Stimulated activated CD8-positive, alpha-beta memory T cell treated with anti-CD3 and anti-CD28 coated beads, Interleukin-15, amount 100 ng/mL, for 48 hours (primary cell): ENCODE measurements around the gene GOLIM4.
"Not testable (repeated sequence)": the region's sequence is repeated elsewhere in the genome, so short reads cannot be mapped to it uniquely, and the experiment has no call there.

Experiments used
- DNase-seq, 2 donors: peaks; one replicate each; pipeline ENCODE4 v3.0.0-alpha.2; 2020; ENCODE audit warnings: low read depth in 2 of 2

GOLIM4 gene, protein sequence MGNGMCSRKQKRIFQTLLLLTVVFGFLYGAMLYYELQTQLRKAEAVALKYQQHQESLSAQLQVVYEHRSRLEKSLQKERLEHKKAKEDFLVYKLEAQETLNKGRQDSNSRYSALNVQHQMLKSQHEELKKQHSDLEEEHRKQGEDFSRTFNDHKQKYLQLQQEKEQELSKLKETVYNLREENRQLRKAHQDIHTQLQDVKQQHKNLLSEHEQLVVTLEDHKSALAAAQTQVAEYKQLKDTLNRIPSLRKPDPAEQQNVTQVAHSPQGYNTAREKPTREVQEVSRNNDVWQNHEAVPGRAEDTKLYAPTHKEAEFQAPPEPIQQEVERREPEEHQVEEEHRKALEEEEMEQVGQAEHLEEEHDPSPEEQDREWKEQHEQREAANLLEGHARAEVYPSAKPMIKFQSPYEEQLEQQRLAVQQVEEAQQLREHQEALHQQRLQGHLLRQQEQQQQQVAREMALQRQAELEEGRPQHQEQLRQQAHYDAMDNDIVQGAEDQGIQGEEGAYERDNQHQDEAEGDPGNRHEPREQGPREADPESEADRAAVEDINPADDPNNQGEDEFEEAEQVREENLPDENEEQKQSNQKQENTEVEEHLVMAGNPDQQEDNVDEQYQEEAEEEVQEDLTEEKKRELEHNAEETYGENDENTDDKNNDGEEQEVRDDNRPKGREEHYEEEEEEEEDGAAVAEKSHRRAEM

DNA sequence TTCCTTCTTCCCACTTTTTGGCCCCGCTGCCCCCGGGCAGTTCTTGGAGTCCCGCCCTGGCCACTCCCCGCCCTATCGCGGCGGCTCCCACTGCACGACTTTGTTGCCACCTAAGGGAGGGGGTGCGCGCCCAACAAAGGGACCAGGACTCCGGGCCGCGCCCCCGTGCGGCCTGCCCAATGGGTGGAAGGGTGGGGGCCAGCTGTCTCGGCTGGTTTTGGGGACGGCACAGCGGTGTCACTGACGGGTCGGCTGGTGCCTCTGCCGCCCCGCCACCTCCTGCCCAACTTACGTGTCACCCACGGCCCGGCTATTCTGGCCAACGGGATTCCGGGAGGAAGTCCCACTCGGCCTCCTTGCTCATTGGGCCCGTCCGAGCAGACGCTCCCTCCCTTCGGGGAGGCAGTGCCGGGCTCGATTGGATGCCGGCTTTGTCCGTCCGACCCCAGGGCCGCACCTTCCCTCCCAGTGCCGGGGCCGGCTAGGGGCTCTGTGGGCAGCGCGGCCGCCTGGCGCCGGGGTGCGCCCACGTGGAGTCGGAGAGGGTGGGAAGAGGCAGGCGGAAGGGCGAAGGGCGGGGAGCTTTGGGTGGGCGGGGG lies at the start of gene GOLIM4:
TSS of gene GOLIM4 (minus strand) at position 314 of the 599 bp plus-strand sequence. CDS start 639 bp downstream, outside the sequence.
- DNase-seq = peak; percentile 65 to 74

DNA sequence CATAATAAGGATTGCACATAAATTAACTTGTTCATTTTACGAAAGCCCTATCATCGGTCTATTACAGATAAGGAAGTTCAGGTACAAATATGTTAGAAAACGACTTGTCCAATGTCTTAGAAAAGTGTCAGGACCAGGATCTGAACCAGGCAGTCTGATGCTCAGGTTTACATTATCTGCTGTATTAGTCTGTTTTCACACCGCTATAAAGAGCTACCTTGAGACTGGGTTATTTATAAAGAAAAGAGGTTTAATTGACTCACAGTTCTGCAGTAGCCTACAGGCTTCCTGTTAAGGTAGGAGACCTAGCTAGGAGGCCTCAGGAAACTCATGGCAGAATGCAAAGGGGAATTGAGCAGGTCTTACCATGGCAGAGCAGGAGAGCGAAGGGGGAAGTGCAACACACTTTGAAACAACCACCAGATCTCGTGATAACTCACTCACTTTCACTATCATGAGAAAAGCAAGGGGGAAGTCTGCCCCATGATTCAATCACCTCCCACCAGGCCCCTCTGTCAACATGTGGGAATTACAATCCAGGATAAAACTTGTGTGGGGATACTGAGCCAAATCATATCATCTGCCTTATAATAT lies 45.8 kb upstream of the GOLIM4 start:
- no peak for DNase-seq

DNA sequence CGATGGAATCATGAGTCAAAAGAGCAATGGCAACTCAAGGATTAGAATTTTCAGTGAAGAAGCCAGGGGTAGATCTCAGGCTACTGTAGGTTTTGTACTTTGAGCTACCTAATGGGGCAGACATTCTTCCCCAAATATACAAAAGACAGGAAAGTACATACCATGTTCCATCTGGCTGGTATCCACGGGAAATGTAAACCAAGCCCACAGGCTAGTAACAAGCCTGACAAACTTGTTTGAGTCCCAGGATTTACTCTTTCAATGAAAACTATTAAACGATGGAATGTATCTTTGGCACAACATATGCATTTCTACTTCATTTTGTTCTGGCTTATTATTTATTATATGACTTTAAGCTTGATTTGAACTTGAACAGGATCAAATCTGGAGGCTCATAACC lies 44.2 kb upstream of the GOLIM4 start:
- DNase-seq = no peak

DNA sequence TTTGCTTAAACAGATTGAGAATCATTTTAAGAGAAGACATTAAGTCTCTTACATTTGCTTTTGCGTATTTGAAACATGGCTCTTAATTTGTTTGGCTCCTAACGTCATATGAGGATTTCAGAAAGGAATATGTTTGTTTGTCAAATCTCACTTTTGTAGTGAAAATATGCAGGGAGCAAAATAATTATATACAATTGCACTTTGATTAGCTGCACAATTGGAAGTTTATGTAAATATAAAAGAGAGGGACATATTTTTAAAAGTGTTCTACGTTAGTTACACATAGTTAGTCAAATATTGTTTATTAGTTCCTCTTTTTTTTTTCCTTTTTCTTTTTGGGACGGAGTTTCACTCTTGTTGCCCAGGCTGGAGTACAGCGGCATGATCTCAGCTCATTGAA lies 42.7 kb upstream of the GOLIM4 start:
- no peak for DNase-seq

DNA sequence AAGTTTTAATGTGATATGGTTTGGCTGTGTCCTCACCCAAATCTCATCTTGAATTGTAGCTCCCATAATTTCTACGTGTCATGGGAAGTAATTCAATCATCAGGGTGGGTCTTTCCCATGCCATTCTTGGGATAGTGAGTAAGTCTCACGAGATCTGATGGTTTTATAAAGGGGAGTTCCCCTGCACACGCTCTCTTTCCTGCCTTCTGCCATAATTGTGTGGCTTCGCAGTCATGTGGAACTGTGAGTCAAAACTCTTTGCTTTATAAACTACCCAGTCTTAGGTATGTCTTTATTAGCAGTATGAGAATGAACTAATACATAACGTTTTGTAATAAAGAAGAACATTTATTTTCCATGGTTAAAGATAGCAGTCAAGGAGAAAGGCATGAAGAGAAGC lies 39.2 kb upstream of the GOLIM4 start:
- no peak for DNase-seq

DNA sequence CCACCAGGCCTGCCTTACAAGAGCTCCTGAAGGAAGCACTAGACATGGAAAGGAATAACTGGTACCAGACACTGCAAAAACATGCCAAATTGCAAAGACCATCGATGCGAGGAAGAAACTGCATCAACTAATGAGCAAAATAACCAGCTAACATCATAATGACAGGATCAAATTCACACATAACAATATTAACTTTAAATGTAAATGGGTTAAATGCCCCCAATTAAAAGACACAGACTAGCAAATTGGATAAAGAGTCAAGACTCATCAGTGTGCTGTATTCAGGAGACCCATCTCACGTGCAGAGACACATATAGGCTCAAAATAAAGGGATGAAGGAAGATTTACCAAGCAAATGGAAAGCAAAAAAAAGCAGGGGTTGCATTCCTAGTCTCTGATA lies 34.5 kb upstream of the GOLIM4 start:
- not testable (repeated sequence) for DNase-seq

DNA sequence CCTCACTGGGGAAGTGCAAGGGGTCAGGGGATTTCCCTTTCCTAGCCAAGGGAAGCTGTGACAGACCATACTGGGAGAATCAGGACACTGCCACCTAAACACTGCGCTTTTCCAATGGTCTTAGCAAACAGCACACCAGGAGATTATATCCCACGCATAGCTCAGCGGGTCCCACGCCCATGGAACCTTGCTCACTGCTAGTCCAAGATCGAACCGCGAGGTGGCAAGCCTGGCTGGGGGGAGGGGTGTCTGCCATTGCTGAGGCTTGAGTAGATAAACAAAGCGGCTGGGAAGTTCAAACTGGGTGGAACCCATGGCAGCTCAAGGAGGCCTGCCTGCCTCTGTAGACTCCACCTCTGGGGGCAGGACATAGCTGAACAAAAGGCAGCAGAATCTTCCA lies 32.7 kb upstream of the GOLIM4 start:
- DNase-seq = not testable (repeated sequence)

DNA sequence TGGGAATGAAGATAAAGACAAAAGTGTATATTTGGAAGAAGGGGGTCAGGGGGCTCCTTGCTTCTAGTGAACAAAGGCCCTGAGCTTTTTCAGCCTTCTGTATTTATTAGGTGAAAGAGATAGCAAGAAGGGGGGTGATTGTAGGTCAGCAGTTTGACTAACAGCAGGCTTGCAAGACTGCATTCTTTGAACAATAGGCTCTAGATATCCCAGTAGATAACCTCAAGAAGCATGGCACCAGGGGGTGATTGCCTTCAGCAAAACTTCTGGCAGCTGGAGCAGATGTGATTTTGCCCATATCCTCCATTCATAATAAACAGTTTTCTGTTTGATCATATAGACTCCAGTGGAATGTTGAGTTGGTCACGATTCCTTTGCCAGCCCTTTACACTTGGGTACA lies 31.7 kb upstream of the GOLIM4 start:
- no peak for DNase-seq

DNA sequence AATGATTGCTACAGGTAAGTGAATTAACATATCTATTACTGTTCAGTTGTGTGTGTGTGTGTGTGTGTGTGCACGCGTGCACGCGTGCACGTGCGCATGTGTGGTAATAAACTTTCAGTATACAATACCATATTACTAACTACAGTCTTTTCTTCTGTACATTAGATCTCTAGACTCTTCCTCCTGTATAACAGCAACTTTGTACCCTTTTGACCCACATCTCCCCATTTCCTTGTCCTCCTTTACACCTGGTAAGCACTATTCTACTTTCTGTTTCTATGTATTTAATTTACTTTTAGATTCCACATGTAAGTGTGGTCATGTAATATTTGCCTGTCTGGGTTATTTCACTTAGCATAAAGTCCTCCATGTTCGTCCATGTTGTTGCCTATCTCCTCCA lies 29.1 kb upstream of the GOLIM4 start:
- no peak for DNase-seq

DNA sequence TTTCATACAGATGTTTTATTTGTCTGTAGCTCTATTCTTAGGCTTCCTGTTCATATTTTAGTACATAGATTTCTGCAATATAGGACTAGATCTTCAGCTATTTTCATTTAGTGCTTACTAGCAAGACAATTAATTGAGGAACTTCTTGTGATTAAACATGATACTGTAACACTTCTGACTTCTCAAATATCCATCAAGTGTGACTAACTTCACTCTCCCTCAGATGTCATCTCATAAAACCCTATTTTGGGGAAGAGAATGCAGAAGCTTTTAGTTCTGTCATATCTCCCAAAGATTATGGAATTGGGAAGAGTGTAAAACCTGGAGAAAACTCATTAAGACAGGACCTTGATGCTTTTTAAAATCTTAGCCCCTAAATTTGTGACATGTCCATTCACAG lies 28.6 kb upstream of the GOLIM4 start:
- DNase-seq = no peak

DNA sequence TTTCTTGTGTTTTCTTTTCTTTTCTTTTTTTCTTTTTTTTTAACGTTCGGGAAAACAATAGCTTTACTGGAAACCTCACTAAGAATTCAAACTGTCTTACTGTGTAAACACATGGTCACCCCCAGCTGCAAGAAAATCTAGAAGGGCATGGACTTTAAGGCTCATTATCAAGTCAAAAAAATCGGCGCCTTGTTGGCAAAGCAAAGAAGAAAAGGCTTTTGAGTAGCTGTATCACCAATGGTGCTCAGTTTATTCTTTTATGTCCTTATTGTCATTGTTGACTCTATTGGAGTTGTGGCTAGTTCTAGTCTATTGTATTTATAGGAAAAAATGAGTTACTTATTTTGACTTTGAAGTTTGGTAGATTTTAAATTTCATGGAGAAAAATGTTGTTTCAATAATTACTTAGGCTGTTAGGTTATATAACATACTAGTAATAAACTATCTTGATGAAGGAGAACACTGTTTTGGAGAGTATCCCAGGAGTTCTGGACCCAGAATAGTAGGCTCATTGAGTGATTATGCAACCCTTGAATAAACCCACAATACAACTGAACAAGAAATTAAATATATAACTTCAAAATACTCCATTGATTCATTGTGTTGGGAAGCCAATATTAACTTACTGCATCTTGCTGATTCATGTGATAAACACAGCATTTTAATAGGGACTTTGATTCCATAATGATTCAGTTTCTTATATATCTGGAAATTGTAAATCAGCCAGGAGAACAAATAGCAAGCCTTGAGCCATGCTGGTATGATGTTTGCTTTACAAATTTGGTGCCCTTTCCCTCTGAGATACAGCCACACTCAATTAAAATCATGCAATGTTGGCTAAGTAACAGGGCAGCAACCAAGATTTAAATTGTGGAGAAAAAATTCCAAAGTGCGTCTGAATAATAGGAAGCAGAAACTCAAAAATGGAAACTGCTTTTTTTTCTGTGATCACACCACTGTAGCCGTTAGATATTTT lies 27.8 kb upstream of the GOLIM4 start:
- no peak for DNase-seq

DNA sequence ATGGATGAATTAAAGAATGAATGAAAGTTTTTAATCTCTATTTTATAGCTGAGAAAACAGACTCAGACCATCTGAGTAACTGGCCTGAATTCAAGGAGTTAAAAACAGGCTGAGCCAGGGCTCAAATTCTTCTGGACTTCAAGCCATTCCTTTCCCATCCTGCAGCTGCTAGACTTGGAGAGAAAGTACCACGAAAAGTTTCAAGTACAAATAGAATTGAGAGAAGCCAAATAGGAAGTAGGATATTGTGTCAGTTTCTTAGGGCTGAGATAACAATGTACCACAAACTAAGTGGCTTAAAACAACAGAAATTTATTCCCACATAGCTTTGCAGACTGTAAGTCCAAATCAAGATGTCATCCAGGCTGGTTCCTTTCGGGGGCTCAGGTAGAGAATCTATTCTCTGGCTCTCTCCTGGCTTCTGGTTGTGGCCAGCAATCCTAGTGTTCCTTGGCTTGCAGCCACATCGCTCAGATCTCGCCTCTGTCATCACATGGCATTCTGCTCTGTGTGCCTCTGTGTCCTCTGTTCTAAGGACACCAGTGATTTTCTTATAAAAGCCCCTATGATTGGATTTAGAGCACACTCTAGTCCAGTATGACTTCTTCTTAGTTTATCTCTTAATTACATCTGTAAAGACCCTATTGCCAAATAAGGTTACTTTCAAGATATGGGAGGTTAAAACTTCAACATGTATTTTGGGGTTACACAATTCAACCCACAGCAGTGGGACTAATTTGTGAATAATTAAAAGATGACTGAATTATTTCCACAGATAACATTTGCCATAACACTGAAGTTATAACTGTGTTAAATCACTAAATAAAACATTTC lies 25.7 kb upstream of the GOLIM4 start:
- no peak for DNase-seq

DNA sequence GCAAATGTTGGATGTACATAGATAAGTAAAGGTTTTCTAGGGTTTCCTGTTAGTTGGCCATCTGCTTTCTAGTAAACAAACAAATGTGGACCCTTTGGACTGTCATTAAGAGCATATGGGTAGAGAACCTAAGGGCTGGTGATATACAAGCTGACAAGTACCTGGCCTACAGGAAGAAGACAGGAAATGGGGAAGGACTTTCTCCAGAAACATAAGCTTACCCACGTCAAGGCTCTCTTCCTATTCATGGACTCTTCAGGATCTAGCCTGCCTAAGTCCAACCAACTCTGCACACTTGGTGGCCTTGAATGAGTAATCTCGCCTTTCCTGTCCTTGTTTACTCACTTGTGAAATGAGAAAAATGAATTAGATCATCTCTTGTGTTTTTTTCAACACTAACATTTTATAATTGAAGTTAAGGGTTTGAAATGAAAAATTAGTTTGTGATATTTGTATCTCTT lies 22.2 kb upstream of the GOLIM4 start:
- no peak for DNase-seq

DNA sequence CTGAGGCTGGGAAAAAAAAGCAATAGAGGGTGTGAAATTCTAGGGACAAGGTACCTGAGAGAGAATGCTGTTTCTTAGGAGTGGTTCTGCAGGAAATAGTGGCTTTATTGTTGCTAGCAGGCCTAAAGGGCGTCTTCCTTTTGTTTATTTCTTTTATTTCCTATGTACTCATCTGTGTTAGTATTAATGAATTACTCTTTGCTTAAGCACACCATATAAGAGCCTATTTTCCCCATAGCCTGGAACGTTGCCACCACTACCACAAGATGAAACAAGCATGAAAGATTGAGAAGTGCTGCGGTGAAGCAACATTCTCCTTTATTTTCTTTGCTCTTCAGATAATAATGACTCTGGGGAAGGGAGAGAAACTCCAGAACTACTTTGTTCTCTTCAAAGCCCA lies 21.3 kb upstream of the GOLIM4 start:
- no peak for DNase-seq

DNA sequence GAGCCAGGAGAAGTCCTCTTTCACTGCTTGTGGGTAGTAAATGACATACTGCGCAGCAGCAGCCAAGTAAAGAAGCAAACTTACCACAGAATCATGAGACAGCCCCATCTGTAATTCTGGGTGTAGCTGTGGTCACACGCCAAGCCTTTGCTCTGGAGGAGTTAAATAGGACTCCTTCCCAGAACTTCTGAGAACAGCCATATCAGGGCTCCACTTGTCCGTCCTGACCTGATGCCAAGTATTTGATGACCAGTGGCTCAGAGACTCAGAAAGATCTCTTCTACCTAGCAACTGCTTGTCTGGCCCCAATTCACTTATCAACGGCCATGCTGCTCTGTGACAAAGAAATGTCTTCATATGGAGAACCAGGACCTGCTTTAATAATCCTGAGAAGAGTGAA lies 20.6 kb upstream of the GOLIM4 start:
- no peak for DNase-seq

DNA sequence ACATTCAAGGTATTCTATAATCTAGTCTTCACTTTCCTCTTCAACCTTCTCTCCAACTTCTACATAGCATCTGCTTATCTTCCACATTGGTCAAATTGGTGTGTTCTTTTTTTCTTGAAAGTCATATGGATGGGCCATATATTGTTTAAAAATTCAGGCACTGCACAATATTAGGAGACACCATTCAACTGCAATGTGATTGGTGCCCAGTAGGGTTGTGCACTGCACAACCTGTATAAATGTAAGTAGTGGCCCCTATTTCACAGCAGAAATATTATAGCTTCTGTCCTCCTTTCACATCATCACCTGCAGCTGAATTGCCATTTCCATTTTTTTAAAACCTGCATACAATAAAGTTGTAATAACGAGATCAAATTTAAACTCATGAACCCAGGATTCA lies 18.1 kb upstream of the GOLIM4 start:
- DNase-seq = no peak

DNA sequence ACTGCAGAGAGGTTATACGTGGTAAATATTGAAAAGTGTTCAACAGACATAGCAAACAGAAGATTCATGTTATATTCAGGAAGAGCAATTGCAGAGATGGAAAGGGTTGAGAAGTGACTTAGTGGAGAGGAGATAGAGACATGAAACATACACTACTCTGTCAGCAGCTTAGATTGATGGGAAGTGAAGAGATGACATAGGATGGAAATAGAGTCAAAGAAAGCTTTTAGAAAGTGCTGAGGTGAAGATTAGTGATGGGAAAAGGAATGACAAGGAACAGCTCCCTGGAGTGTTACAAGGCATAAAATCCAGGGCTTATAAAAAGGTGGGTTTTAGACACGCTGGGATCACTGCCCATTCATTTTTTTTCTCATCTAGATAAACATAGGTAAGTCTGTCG lies 17.2 kb upstream of the GOLIM4 start:
- DNase-seq = no peak

DNA sequence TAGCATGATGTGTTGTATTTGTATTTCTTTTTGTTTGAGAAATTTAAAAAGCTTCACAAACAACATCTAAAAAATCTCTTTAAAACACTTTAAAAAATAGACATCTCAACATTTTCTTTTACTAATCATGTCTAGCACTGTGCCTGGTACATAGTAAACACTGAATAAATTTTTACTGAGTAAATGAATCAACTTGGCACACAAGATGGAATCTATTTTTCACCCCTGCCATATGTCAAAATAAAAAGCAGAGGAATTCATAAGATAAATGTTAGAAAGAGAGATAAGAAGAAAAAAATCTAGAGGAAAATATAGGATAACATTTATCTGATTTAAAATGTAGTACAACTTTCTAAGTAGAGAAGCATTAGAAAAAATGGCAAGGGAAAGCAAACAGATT lies 8.6 kb upstream of the GOLIM4 start:
- DNase-seq = no peak

DNA sequence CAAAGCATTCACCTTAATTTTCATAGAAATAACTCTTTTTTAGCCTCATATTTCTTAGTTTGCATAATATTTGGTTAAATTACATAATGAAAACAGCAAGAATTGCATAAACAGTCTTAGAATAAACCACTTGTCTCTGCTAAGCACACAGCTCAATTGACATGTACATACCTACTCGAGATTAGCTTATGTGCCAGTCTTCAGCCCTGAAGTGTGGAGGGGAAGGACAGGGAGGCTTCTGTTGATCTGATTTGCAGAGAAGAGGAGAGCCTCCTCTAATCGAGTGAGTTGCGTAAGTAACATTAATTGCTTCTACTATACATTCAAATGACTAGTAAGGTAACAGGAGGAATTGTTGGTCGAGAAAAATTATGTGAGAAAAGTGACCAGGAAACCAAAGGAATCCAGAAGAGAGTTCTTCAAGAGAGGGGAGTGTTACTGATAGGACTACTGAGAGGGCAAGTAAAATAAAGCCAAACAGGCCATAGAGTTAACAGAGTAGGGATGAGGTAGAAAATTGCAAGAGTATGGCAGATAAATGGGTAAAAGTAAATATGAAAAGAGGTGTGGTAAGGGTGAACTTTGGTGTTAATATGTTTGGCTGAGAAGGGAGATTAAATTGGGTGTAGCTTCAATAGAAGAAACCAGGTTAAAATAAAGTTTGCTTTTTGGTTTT lies 7.1 kb upstream of the GOLIM4 start:
- DNase-seq = no peak
